Progenitor cell of endocrine pancreas (in vitro differentiated cells): ENCODE data around the gene FBXO40. TPM values are rescaled to one million over a fixed set of nuclear protein-coding genes. Genes with fewer than 3 reads are reported as not detected.

ENCODE experiments used
- DNase-seq: peaks from one replicate; pipeline ENCODE4 v3.0.0; 2021; ENCODE audit warnings: low spot score; ENCODE audit not compliant: unreplicated experiment
- H3K27ac Mint-ChIP-seq: 2 replicates; pipeline ENCODE4 v1.8.0; 2021; ENCODE audit warnings: mild to moderate bottlenecking, moderate library complexity, mixed read lengths
- H3K27me3 Mint-ChIP-seq: 2 replicates; pipeline ENCODE4 v1.8.0; 2021; ENCODE audit warnings: mixed read lengths
- H3K36me3 Mint-ChIP-seq: 2 replicates; pipeline ENCODE4 v1.8.0; 2022; ENCODE audit warnings: mixed read lengths; ENCODE audit not compliant: insufficient read depth
- H3K4me1 Mint-ChIP-seq: 2 replicates; pipeline ENCODE4 v1.8.0; 2021; ENCODE audit warnings: low read depth, mixed read lengths
- H3K4me3 Mint-ChIP-seq: 2 replicates; pipeline ENCODE4 v1.8.0; 2021; ENCODE audit warnings: low read depth, mild to moderate bottlenecking, moderate library complexity, mixed read lengths
- H3K9me3 Mint-ChIP-seq: 2 replicates; pipeline ENCODE4 v1.8.0; 2021; ENCODE audit warnings: low read depth, mixed read lengths
- total RNA-seq: library from RNA; stranded (reverse); gene quantifications from 2 replicates; pipeline ENCODE4 v1.2.1, GENCODE V29; 2021
- TF ChIP-seq, protein P1 (sequence below): fragments of 200-600 bp; sonication (generic); IDR thresholded peaks from one replicate; pipeline ENCODE4 v1.5.0; 2021; ENCODE audit warnings: antibody characterized with exemption, mild to moderate bottlenecking; ENCODE audit not compliant: unreplicated experiment

The FBXO40 gene
- total RNA-seq, 1 donor from 2014 or later, result not detected

- no peak for DNase-seq
- H3K27me3 Mint-ChIP-seq, result no peaks in the 10 kb centered on the region
- no peak overlapping the region for H3K27ac Mint-ChIP-seq
- H3K36me3 Mint-ChIP-seq, result peaks cover 16% of the 10 kb centered on the region
- no peaks in the 10 kb centered on the region for H3K4me1 Mint-ChIP-seq
- no peaks in the 10 kb centered on the region for H3K9me3 Mint-ChIP-seq
- TF ChIP-seq, protein P1, sequence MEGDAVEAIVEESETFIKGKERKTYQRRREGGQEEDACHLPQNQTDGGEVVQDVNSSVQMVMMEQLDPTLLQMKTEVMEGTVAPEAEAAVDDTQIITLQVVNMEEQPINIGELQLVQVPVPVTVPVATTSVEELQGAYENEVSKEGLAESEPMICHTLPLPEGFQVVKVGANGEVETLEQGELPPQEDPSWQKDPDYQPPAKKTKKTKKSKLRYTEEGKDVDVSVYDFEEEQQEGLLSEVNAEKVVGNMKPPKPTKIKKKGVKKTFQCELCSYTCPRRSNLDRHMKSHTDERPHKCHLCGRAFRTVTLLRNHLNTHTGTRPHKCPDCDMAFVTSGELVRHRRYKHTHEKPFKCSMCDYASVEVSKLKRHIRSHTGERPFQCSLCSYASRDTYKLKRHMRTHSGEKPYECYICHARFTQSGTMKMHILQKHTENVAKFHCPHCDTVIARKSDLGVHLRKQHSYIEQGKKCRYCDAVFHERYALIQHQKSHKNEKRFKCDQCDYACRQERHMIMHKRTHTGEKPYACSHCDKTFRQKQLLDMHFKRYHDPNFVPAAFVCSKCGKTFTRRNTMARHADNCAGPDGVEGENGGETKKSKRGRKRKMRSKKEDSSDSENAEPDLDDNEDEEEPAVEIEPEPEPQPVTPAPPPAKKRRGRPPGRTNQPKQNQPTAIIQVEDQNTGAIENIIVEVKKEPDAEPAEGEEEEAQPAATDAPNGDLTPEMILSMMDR, result no peak
- H3K4me3 Mint-ChIP-seq, result no peak overlapping the region
Measured at GRCh38 chr3:121663171-121663847, 70.1 kb downstream of the FBXO40 start.

DNA sequence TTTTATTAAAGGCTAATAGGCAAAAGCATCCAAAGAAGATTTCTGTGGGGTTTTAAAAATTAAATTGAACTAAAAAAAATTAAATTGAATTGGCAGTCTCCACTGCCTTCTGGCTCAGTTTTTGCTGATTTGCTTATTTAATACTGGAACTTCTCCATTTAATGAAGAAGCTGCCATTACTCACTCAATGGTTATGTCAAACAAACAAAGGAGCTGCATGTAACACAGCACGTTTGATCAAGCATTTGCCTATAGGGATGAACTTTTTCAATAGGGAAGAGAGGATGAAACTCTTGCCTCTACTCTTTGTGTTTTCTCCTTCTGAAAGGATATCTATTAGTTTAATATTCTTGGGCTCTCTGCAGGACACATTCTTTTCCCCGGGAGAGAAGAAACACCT lies 72.3 kb downstream of the FBXO40 start:
- no peaks in the 10 kb centered on the region for H3K9me3 Mint-ChIP-seq
- H3K27ac Mint-ChIP-seq, result no peak overlapping the region
- H3K36me3 Mint-ChIP-seq, result peaks cover 20% of the 10 kb centered on the region
- TF ChIP-seq, protein P1, result no peak
- no peak overlapping the region for H3K4me3 Mint-ChIP-seq
- no peaks in the 10 kb centered on the region for H3K4me1 Mint-ChIP-seq
- H3K27me3 Mint-ChIP-seq, result no peaks in the 10 kb centered on the region
- no peak for DNase-seq

GRCh38 chr3:121667333-121667732 lies 74.2 kb downstream of the FBXO40 start:
- Mint-ChIP-seq H3K27ac (no peak overlapping the region), H3K4me3 (no peak overlapping the region), H3K4me1 (no peaks in the 10 kb centered on the region)

GRCh38 chr3:121670676-121671075 lies 77.5 kb downstream of the FBXO40 start:
- H3K27ac Mint-ChIP-seq, result no peak overlapping the region
- TF ChIP-seq, protein P1, result no peak
- H3K27me3 Mint-ChIP-seq, result no peaks in the 10 kb centered on the region
- H3K4me3 Mint-ChIP-seq, result no peak overlapping the region
- no peak for DNase-seq
- peaks cover 22% of the 10 kb centered on the region for H3K36me3 Mint-ChIP-seq
- no peaks in the 10 kb centered on the region for H3K4me1 Mint-ChIP-seq
- H3K9me3 Mint-ChIP-seq, result no peaks in the 10 kb centered on the region

More at GRCh38 chr3:121667333-121667732, 74.2 kb downstream of the FBXO40 start:
- Mint-ChIP-seq H3K36me3 (peaks cover 19% of the 10 kb centered on the region), H3K27me3 (no peaks in the 10 kb centered on the region), H3K9me3 (no peaks in the 10 kb centered on the region)
- DNase-seq, result no peak
- TF ChIP-seq, protein P1, result no peak

DNA sequence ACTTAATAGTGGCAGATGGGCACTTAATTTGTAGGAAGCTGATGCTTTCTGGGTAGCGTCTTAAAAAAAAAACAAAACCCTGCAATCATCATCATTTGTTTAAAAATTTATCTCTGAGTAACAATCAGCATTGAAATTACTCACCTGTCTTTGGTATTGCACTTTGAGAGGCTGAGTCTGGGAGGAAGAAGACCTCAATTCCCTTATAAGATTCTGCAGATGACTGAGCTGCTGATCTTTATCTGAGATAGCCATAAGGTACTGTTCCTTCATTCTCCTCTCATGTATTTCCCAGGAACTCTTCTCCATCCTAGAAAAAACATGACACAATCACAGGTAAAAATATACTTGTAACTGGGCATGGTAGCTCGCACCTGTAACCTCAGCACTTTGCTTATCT lies 84.0 kb downstream of the FBXO40 start:
- H3K36me3 Mint-ChIP-seq, result peaks cover 31% of the 10 kb centered on the region

More for the DNA sequence above, 84.0 kb downstream of the FBXO40 start:
- no peaks in the 10 kb centered on the region for H3K27me3 Mint-ChIP-seq
- no peaks in the 10 kb centered on the region for H3K9me3 Mint-ChIP-seq
- no peak overlapping the region for H3K4me3 Mint-ChIP-seq
- DNase-seq, result no peak
- TF ChIP-seq, protein P1, result no peak
- H3K4me1 Mint-ChIP-seq, result no peaks in the 10 kb centered on the region
- no peak overlapping the region for H3K27ac Mint-ChIP-seq

Other genes starting within 250 kb of the FBXO40 start
- 9.6 and 9.9 TPM in 2 replicates for gene POLQ, start 47.4 kb upstream of the FBXO40 start, total RNA-seq
- not detected in 2 replicates for gene ARGFX, start 25.4 kb upstream of the FBXO40 start, total RNA-seq
- 0.46 and 0.73 TPM in 2 replicates for gene HCLS1, start 67.5 kb downstream of the FBXO40 start, total RNA-seq
- gene GOLGB1, start 156.4 kb downstream of the FBXO40 start, total RNA-seq, result 63.0 and 72.8 TPM in 2 replicates
- gene IQCB1, start 241.7 kb downstream of the FBXO40 start, total RNA-seq, result 38.3 and 38.7 TPM in 2 replicates
- 7.0 and 7.6 TPM in 2 replicates for gene EAF2, start 241.8 kb downstream of the FBXO40 start, total RNA-seq